Mesothelial cell of epicardium (in vitro differentiated cells): ENCODE measurements around the gene NTNG2. TPM values are rescaled to one million over a fixed set of nuclear protein-coding genes. Genes with fewer than 3 reads are reported as not detected.

Source experiments
- DNase-seq, 2 experiments: peaks; one replicate each; pipeline ENCODE4 v3.0.0; 2021; ENCODE audit warnings: low spot score in 2 of 2; ENCODE audit not compliant: unreplicated experiment in 2 of 2
- H3K27ac Mint-ChIP-seq: 2 replicates; pipeline ENCODE4 v1.8.0; 2021; ENCODE audit warnings: mixed read lengths
- H3K27me3 Mint-ChIP-seq: 2 replicates; pipeline ENCODE4 v1.8.0; 2021; ENCODE audit warnings: low read depth, mixed read lengths
- H3K36me3 Mint-ChIP-seq: 2 replicates; pipeline ENCODE4 v1.8.0; 2021; ENCODE audit warnings: mixed read lengths
- H3K4me1 Mint-ChIP-seq: 2 replicates; pipeline ENCODE4 v1.8.0; 2021; ENCODE audit warnings: mixed read lengths
- H3K4me3 Mint-ChIP-seq: 2 replicates; pipeline ENCODE4 v1.8.0; 2021; ENCODE audit warnings: mild to moderate bottlenecking, moderate library complexity, mixed read lengths
- H3K9me3 Mint-ChIP-seq: 2 replicates; pipeline ENCODE4 v1.8.0; 2021; ENCODE audit warnings: mixed read lengths
- CTCF ChIP-seq: fragments of 200-600 bp; sonication (generic); IDR thresholded peaks from one replicate; pipeline ENCODE4 v1.5.0; 2021; ENCODE audit warnings: antibody characterized with exemption; ENCODE audit not compliant: unreplicated experiment
- total RNA-seq: library from RNA; stranded (reverse); gene quantifications from 3 replicates; pipeline ENCODE4 v1.2.1, GENCODE V29; 2021

Gene NTNG2
- total RNA-seq, 1 donor from 2014 or later, result 8.1 TPM

- peak overlapping the region; percentile 79 for H3K27ac Mint-ChIP-seq
- no peaks in the 10 kb centered on the region for H3K9me3 Mint-ChIP-seq
- peaks cover 26% of the 10 kb centered on the region for H3K27me3 Mint-ChIP-seq
- DNase-seq, result peak in 1 of 2 experiments; percentile 61
- H3K36me3 Mint-ChIP-seq, result no peaks in the 10 kb centered on the region
- TF ChIP-seq CTCF, result no peak
- H3K4me1 Mint-ChIP-seq, result peaks cover 25% of the 10 kb centered on the region
- peak overlapping the region; percentile 49 for H3K4me3 Mint-ChIP-seq
These were observed 78.4 kb downstream of the NTNG2 start for GRCh38 chr9:132239999-132240840.

- no peak for TF ChIP-seq CTCF
- H3K27me3 Mint-ChIP-seq, result peaks cover 26% of the 10 kb centered on the region
- peak overlapping the region; percentile 97 for H3K27ac Mint-ChIP-seq
- peaks cover 24% of the 10 kb centered on the region for H3K4me1 Mint-ChIP-seq
- H3K9me3 Mint-ChIP-seq, result no peaks in the 10 kb centered on the region
- DNase-seq, result peak; percentile 98 to 99
- H3K36me3 Mint-ChIP-seq, result no peaks in the 10 kb centered on the region
- peak overlapping the region; percentile 93 for H3K4me3 Mint-ChIP-seq
These were observed 79.1 kb downstream of the NTNG2 start for GRCh38 chr9:132240841-132241482.

DNA sequence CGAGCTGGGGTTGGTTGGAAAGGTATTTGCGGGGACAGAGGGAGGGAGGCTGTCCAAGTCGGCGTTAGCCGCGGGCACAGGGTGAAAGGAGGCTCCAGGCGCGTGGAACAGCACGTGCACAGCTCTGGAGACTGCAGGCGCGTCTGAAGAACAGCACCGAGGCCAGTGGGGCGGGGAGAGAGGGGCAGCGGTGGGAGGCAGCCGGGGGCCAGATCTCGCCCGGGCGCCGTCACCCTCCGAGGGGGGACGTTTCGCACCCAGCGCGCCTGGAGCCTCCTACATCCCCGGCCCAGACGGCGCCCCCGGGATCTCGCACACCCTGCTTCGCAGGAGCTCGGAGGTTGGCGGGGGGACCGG lies 79.6 kb downstream of the NTNG2 start:
- H3K27me3 Mint-ChIP-seq, result peaks cover 24% of the 10 kb centered on the region
- peak overlapping the region; percentile 97 for H3K27ac Mint-ChIP-seq
- peak in 1 of 2 experiments; percentile 54 for DNase-seq

DNA sequence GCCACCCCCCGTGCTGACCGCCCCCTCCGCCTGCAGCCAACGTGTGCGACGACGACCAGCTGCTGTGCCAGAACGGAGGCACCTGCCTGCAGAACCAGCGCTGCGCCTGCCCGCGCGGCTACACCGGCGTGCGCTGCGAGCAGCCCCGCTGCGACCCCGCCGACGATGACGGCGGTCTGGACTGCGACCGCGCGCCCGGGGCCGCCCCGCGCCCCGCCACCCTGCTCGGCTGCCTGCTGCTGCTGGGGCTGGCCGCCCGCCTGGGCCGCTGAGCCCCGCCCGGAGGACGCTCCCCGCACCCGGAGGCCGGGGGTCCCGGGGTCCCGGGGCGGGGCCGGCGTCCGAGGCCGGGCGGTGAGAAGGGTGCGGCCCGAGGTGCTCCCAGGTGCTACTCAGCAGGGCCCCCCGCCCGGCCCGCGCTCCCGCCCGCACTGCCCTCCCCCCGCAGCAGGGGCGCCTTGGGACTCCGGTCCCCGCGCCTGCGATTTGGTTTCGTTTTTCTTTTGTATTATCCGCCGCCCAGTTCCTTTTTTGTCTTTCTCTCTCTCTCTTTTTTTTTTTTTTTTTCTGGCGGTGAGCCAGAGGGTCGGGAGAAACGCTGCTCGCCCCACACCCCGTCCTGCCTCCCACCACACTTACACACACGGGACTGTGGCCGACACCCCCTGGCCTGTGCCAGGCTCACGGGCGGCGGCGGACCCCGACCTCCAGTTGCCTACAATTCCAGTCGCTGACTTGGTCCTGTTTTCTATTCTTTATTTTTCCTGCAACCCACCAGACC lies 80.2 kb downstream of the NTNG2 start:
- H3K4me1 Mint-ChIP-seq, result peaks cover 25% of the 10 kb centered on the region
- peak in 1 of 2 experiments; percentile 56 for DNase-seq
- no peaks in the 10 kb centered on the region for H3K36me3 Mint-ChIP-seq
- no peaks in the 10 kb centered on the region for H3K9me3 Mint-ChIP-seq
- peaks cover 19% of the 10 kb centered on the region for H3K27me3 Mint-ChIP-seq
- H3K27ac Mint-ChIP-seq, result peak overlapping the region; percentile 92
- TF ChIP-seq CTCF, result no peak
- H3K4me3 Mint-ChIP-seq, result peak overlapping the region; percentile 93

More for the DNA sequence above, 79.6 kb downstream of the NTNG2 start:
- Mint-ChIP-seq H3K9me3 (no peaks in the 10 kb centered on the region), H3K4me3 (peak overlapping the region; percentile 93), H3K4me1 (peaks cover 25% of the 10 kb centered on the region), H3K36me3 (no peaks in the 10 kb centered on the region)
- no peak for TF ChIP-seq CTCF

DNA sequence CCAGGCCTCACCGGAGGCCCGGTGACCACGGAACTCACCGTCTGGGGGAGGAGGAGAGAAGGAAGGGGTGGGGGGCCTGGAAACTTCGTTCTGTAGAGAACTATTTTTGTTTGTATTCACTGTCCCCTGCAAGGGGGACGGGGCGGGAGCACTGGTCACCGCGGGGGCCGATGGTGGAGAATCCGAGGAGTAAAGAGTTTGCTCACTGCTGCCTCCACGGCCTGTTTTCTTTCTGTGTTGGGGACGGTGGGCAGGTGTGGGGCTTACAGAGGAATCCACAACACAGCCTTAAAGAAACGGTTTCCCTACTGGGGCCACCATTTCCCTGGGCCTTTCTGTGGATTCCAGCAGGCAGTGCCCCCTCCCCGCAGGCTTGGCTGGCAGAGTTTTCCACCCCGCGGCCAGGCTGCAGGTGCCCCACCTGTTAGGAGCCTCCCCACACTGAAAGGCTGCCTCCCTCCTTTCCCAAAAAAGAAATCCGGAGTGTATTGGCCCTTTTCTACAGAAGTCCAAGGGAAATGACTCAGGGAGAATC lies 80.8 kb downstream of the NTNG2 start:
- TF ChIP-seq CTCF, result no peak
- Mint-ChIP-seq H3K4me1 (peaks cover 25% of the 10 kb centered on the region), H3K27ac (peak overlapping the region; percentile 92), H3K36me3 (no peaks in the 10 kb centered on the region), H3K4me3 (peak overlapping the region; percentile 93), H3K27me3 (peaks cover 17% of the 10 kb centered on the region), H3K9me3 (no peaks in the 10 kb centered on the region)
- no peak for DNase-seq
